OCI-LY7 (cell line): ENCODE measurements around the gene OR2V2. TPM values are rescaled to one million over a fixed set of nuclear protein-coding genes. Genes with fewer than 3 reads are reported as not detected.

ENCODE experiments used
- BruUV-seq: library from RNA; stranded (reverse); fragments of 400-500 nt; replicated peaks from 2 replicates; lab custom pipeline; 2021; lab: Mats Ljungman, UMichigan
- CTCF ChIA-PET: fragments of 300-600 bp; sonication (Branson Sonifier 250); formaldehyde crosslinking; loops from one replicate; lab custom pipeline; 2022; ENCODE audit warnings: antibody characterized with exemption; ENCODE audit not compliant: unreplicated experiment; lab: Charles Lee
- POLR2A ChIA-PET: fragments of 300-600 bp; sonication (Branson Sonifier 250); formaldehyde crosslinking; loops from one replicate; lab custom pipeline; 2022; ENCODE audit warnings: antibody characterized with exemption; lab: Charles Lee
- DNase-seq: peaks from one replicate; pipeline ENCODE4 v3.0.0-alpha.2; 2015; ENCODE audit warnings: low spot score
- H2AFZ ChIP-seq: fragments of 200-600 bp; sonication (generic), shearing (Covaris generic); 2 replicates; pipeline ENCODE4 v1.6.1; 2014; ENCODE audit warnings: mild to moderate bottlenecking, antibody characterized with exemption, low read length, moderate library complexity
- H3K27ac ChIP-seq: fragments of 200-600 bp; sonication (generic); 2 replicates; pipeline ENCODE4 v1.5.1; 2014; ENCODE audit warnings: mixed run types, low read depth, mild to moderate bottlenecking, moderate library complexity, low read length, inconsistent platforms; ENCODE audit not compliant: poor library complexity, severe bottlenecking
- H3K36me3 ChIP-seq: fragments of 200-600 bp; sonication (generic); 2 replicates; pipeline ENCODE4 v1.6.1; 2014; ENCODE audit warnings: mild to moderate bottlenecking, antibody characterized with exemption, low read length, moderate library complexity, mixed read lengths; ENCODE audit not compliant: insufficient read depth
- H3K4me1 ChIP-seq: fragments of 200-600 bp; sonication (generic); 2 replicates; pipeline ENCODE4 v1.5.1; 2014; ENCODE audit warnings: mild to moderate bottlenecking, low read length; ENCODE audit not compliant: insufficient read depth, poor library complexity, severe bottlenecking
- H3K4me2 ChIP-seq: fragments of 200-600 bp; sonication (generic); 2 replicates; pipeline ENCODE4 v1.6.1; 2014; ENCODE audit warnings: mild to moderate bottlenecking, low read length
- H3K4me3 ChIP-seq: fragments of 200-600 bp; sonication (generic); 2 replicates; pipeline ENCODE4 v1.5.1; 2014; ENCODE audit warnings: mild to moderate bottlenecking, low read depth, low read length; ENCODE audit not compliant: poor library complexity, severe bottlenecking
- H3K79me2 ChIP-seq: fragments of 200-600 bp; sonication (generic); 2 replicates; pipeline ENCODE4 v1.6.1; 2016; ENCODE audit warnings: low read depth, mild to moderate bottlenecking, low read length, moderate library complexity, mixed read lengths; ENCODE audit not compliant: insufficient read depth
- H3K9me2 ChIP-seq: fragments of 200-600 bp; sonication (generic); 2 replicates; pipeline ENCODE4 v1.6.1; 2016; ENCODE audit warnings: mild to moderate bottlenecking, low read length, mixed read lengths; ENCODE audit not compliant: insufficient read depth
- H3K9me3 ChIP-seq: fragments of 200-600 bp; sonication (generic); 2 replicates; pipeline ENCODE4 v1.6.1; 2014; ENCODE audit warnings: mild to moderate bottlenecking, mixed run types, low read length, mixed read lengths
- H4K20me1 ChIP-seq: fragments of 200-600 bp; sonication (generic); 2 replicates; pipeline ENCODE4 v1.6.1; 2014; ENCODE audit warnings: mild to moderate bottlenecking, antibody characterized with exemption, low read length, moderate library complexity, mixed read lengths; ENCODE audit not compliant: insufficient read depth
- CTCF ChIP-seq: fragments of 200-600 bp; sonication (generic); conservative IDR thresholded peaks from 2 replicates; pipeline ENCODE4 v1.5.1; 2014; ENCODE audit warnings: mild to moderate bottlenecking, antibody characterized with exemption, low read length, moderate library complexity, mixed read lengths
- EZH2phosphoT487 ChIP-seq: fragments of 200-600 bp; sonication (generic); IDR thresholded peaks from 2 replicates; pipeline ENCODE4 v1.6.1; 2018; ENCODE audit warnings: low read depth, borderline replicate concordance, mild to moderate bottlenecking, mixed run types, antibody characterized with exemption, low read length, moderate library complexity, mixed read lengths
- intact Hi-C: fragments of 100-400 bp; cut with micrococcal nuclease; formaldehyde crosslinking; loops from one replicate; pipeline ENCODE4 v1.10.0; 2022; ENCODE audit not compliant: unreplicated experiment
- total RNA-seq, 2 experiments: library from RNA; depleted of rRNA in 1 of 2; stranded (reverse); fragments of >200 nt in 1 of 2; shearing (Covaris generic) in 1 of 2; gene quantifications; 2 replicates each; pipeline ENCODE4 v1.2.3, GENCODE V29; 2014 to 2022

The OR2V2 gene
- total RNA-seq, 2 experiments from 2014 or later, result 0.06 TPM; not detected in 1

DNA sequence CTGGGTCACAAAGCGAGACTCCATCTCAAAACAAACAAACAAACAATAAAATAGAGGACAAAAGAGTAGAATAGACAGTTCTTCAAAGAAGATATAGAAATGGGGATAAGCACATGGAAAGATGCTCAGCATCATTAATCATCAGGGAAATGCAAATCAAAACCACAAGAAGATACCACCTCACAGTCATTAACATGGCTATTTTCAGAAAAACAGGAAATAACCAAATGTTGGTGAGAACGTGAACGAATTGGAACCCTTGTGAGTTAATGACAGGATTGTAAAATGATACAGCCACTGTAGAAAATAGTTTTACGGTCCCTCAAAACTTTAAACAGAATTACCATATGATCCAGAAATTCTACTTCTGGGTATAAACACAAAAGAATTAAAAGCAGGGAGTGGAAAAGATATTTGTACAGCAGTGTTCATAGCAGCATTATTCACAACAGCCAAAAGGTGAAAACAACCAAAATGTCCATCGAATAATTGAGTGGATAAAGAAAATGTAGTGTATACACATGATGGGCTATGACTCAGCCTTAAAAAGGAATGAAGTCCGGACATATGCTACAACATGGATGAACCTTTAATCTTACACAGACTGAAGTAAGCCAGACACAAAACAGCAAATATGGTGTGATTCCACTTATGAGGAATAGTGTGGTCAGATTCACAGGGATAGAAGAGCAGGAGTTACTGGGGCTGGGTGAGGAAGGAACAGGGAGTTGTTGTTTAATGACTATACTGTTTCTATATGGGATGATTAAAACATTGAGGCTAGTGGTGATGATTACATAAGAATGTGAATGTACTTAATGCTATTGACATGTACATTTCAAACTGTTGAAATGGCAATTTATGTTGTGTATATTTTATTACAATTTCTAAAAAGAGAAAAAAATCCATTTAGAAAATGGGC is 19.7 kb downstream of the OR2V2 start:
- ChIA-PET CTCF (no interaction called here), POLR2A (interaction anchor here (1.5 to 2.2 kb wide), 3 partner anchors 18 to 123 kb away, joined by 5 to 8 read pairs (median 7); no protein-coding TSS in a partner anchor)
- Histone ChIP-seq H3K4me2 (peak overlapping the region; percentile 59), H3K4me3 (peak overlapping the region; percentile 56), H4K20me1 (no peaks in the 10 kb centered on the region), H3K36me3 (no peaks in the 10 kb centered on the region), H3K4me1 (peaks cover 81% of the 10 kb centered on the region), H3K79me2 (peaks cover 11% of the 10 kb centered on the region; the same call in 1 of the 2 replicates), H3K9me3 (no peaks in the 10 kb centered on the region), H3K9me2 (no peaks in the 10 kb centered on the region), H3K27ac (peak overlapping the region; percentile 41), H2AFZ (peak overlapping the region; percentile 62; the same call in 1 of the 2 replicates)
- TF ChIP-seq CTCF, result no peak
- TF ChIP-seq EZH2phosphoT487, result no peak
- peak; percentile 47 for DNase-seq
- intact Hi-C loops, result no loop called here
- no TSS peak for BruUV-seq

DNA sequence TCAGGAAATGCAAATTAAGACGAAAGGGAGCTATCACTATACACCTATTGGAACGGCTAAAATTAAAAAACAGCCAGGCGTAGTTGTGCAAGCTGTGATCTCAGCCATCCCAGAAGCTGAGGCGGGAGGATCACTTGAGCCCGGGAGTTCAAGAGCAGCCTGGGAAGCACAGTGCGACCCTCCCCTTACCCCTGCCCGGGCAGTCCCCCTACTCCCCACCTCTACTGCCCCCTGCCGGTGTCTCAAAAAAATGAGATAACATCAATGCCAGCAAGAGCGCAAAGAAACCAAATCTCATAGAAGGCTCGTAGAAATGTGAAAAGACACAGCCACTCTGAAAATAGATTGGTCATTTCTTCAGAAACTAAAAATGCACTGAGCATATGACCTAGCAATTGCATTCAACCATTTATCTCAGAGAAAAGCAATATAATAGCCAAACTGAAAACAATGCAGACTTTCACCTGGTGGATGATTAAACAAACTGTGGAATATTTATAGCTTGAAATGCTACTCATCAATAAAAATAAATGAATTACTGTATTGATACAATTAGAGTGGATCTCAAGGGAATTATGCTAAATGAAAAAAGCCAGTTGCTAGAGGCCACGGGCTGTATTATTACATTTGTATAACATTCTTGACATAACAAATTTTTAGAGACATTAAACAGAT is 20.6 kb downstream of the OR2V2 start:
- peaks cover 79% of the 10 kb centered on the region for H3K4me1 ChIP-seq
- ChIA-PET CTCF (interaction anchor here (1.0 kb wide), 1 partner anchor 16 kb away, joined by 3 read pairs; no protein-coding TSS in a partner anchor), POLR2A (interaction anchor here (1.5 to 2.2 kb wide), 5 partner anchors 9 to 124 kb away, joined by 3 to 10 read pairs (median 7); no protein-coding TSS in a partner anchor)
- no peaks in the 10 kb centered on the region for H3K36me3 ChIP-seq
- peak overlapping the region; percentile 56 for H3K4me3 ChIP-seq
- peak overlapping the region; percentile 62; the same call in 1 of the 2 replicates for H2AFZ ChIP-seq
- BruUV-seq, result no TSS peak
- H3K79me2 ChIP-seq, result peaks cover 13% of the 10 kb centered on the region; the same call in 1 of the 2 replicates
- no peaks in the 10 kb centered on the region for H3K9me3 ChIP-seq
- no peaks in the 10 kb centered on the region for H3K9me2 ChIP-seq
- TF ChIP-seq EZH2phosphoT487, result no peak
- peak; percentile 96 for TF ChIP-seq CTCF
- H3K27ac ChIP-seq, result peak overlapping the region; percentile 41
- intact Hi-C loops, result no loop called here
- DNase-seq, result peak; percentile 63
- H4K20me1 ChIP-seq, result no peaks in the 10 kb centered on the region
- H3K4me2 ChIP-seq, result peak overlapping the region; percentile 59
